GM18502 (cell line): ENCODE measurements around the gene SLC35F1.
A peak's percentile ranks its signal among the peaks of the same experiment; 100 is the strongest.

Experiments used
- ATAC-seq: cut with Tn5 transposase; IDR thresholded peaks from one replicate; pipeline ENCODE4 v1.9.1; 2021; ENCODE audit warnings: mild to moderate bottlenecking; ENCODE audit not compliant: unreplicated experiment, poor library complexity

SLC35F1 gene

DNA sequence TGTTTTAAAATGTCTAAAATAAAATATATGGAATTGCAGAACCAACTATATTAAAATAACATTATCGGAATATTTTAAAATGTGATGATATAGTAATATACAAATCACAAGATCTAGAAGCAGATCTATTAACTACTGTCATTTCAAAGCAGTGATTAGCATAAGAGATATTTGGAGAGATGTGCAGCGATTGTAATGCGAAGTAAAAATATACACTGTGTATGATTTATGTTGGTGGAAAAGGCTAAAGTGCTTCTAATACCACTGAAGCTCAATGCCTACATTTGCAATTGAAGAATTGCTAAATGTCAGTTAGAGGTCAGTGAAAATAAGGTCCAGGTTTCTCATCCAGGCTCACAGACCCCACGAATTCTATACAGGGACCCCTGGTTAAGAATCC lies 392.4 kb downstream of the SLC35F1 start:
- ATAC-seq = no peak

DNA sequence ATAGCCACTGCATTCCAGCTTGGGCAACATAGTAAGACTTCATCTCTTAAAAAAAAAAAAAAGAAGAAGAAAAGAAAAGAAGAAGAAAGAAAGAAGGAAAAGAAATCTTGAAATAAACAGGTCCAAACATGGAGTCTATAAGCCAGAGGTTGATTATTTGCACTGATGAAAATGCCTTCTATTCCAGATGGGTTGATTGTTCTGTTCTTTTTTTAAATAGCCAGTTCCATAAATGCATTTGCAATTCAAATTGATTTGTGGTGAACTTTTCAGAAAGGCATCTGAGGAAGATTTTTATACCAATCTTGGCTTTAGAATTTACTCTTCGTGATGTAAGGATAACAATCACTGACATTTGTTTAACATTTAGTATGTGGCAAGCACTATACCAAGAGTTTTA lies 397.3 kb downstream of the SLC35F1 start:
- no peak for ATAC-seq

- no peak for ATAC-seq
Observed at GRCh38 chr6:118305081-118305480, 398.0 kb downstream of the SLC35F1 start.

GRCh38 chr6:118306392-118307238 lies 399.6 kb downstream of the SLC35F1 start:
- ATAC-seq = no peak

GRCh38 chr6:118307581-118307980 lies 400.5 kb downstream of the SLC35F1 start:
- no peak for ATAC-seq

DNA sequence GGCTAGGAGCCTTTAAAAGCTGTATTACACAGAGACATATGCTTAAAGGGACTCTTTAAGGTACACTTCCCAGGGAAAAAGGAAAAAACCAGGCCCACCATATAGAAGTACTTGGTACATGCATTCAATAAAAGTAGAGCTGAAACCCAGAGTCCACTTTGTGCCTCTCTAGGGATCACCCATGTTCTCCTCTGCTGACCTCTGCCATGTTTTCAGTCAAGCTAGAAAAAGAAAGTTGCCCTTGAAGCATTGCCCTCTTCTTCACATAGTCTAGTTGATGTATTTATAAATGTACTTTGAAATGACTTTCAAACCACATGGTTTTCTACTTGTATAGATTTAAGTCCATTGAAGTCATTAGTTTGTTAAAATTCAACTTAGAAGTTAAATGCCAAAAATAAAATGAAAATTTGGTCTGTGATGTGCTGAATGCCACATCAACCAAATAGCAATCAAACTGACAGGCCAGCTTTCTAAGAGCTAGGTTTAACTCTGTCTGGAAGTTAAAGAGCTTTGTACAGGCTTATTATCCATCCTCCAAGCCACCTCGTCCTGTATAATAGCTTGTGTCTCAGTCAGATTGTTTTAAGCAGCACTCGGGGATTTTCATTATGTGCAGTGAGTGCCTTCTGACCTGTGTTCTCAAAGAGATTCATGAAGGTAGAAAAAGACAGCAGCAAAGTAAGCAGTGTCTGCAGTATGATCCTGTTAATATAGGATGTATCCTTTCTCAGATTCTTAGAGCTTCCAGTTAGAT lies 402.5 kb downstream of the SLC35F1 start:
- no peak for ATAC-seq

DNA sequence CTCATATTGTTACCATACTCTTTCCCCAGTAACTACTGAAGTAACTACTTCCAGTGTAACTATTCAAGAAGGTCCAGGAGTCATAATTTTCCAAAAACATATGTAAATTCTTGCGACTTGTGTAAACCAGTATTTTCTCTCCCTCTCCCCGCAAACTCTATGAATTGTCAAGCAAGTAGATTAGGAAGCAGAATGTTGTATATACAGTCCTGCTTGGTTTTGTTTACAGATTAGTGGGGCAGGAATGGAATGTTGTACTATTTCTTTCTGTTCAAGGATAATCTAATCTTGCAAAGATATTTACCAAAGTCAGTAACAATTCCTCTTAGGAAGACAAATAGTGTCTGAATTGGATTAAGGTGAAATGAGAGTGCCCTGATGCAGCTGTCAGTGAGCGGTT lies 406.1 kb downstream of the SLC35F1 start:
- ATAC-seq = no peak

DNA sequence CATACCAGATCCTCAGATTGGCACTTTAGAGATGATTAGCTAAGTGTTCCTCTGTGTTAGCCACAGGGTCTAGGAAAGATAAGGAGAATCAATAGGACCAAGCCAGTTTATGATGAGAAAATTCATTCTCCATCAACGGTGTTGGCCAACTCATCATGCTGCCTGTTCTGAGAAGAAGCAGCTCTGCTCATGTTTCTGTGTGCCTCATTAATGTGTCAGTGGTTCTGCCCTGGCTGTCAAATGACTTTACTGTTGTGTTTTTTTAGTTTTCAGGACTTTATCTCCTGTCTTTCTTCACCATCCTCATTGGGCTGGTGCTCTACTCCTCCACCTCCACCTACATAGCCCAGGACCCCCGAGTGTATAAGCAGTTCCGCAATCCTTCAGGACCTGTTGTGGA lies 406.7 kb downstream of the SLC35F1 start:
- no peak for ATAC-seq

- peak; percentile 50 for ATAC-seq
Observed at GRCh38 chr6:118316796-118317384, 409.8 kb downstream of the SLC35F1 start.

GRCh38 chr6:118317581-118318563 lies 410.8 kb downstream of the SLC35F1 start:
- no peak for ATAC-seq

GRCh38 chr6:118318648-118319047 lies 411.6 kb downstream of the SLC35F1 start:
- ATAC-seq = no peak

DNA sequence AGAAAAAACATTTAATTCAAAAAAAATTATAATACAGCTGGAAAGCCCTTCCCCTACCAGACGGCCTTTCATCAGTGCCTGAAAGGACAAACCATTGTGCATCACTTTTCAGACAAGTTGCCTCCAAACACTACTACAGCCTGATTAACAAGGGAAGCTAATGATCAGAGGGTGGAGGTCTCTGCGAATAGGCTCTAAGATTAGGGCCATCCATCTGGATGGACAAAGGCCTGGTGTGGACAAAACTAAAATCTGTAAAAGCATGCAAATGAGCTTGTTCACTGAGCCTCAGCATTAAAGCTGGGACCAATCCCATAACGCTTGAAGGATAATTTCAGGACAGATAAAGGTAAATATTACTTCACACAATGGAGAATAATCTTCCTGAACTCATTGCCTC lies 412.4 kb downstream of the SLC35F1 start:
- ATAC-seq = no peak

DNA sequence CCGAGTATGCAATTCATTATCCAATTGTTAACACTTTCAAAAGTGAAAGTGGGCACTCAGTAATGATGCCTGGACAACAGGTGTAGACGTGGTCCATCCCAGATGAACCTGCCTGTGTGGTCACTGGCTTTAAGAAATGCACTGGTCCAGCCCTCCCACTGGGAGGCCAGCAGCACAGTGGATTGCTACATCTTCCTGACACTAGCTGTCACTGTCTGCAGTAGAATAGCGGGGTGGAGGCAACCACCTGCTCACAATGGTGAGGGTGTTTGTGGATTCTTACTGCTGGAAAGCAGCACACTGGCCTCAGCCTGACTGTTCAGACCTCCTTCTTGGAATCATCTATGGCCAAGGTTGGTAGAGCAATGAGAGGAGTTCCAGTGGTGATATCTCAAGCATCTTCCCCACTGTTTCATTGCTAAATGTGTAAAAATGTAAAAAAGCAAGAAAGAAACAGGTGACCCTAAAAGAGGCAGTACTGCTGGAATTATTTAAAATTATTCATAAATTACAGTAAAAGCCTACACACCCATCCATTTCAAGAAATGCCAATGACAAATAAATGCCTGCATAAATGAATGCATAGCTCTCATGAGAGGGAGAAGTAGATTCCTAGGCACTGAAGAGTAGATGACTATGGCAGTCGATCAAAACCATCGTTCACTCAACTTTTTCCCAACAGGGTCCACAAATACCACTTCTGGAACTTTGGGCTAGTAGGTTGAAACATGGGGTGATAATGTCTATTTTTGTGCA lies 413.0 kb downstream of the SLC35F1 start:
- ATAC-seq = no peak

DNA sequence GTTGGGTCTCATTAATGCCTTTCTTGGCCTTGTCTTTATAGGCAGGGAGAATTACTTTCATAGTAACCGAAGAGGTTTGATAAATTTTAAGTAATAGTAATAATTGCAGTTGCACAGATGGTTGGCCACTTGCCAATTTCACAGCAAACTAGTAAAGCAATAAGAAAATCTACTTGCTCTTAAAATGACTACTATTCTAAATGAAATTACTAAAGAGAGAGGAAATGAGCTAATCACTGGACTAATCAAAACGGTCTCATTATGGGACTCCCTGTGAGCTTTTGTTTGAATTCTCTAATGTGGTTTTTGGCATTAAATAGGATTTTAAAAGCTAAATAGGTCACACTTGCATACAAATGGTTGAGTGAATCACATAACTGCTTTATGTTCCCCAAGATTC lies 413.6 kb downstream of the SLC35F1 start:
- no peak for ATAC-seq

DNA sequence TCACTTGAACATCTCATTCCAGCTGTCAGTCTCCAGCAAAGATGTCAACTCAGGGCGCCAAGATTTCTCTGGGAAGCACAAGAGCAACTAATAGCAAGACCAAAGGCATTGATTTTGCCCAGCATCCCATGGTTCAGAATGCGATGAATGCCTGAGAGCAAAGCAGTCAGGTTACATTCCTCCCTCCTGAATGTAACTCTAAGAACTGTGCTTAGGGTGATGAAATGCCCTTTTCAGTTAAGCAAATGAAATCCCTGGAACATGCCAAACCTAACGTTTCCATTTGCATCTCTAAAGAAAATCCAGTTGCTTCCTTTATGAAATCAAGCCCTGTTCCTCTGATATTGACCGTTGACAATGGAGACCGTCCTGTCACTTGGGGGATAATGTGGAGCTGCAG lies 417.1 kb downstream of the SLC35F1 start:
- no peak for ATAC-seq

DNA sequence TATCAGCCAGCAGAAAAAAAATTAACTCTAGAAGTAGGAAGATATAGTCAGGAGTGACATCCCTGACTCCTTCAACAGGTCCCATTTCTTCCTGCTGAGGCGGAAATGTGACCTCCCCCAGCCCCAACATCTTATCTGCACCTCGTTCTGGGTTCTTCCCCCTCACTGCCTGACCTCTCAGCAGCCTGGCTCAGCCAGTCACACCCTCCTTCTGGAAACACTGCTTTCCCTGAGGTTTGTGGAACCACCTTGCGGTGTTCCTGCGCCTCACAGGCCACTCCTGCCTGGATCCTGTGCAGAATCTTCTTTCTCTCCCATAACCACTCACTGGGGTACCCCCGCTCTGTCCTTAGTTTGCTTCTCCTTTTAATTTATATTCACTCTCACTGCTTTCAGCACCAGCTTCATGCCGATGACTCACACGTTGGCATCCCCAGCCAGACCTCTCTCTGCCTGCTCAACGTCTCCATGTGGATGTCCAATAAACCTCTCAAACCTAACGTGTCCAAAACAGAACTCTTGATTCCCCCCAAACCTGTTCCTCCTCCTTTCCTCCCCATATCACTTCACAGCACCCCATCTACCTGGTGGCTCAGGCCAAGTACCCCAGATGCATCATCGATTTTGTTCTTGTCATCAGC lies 418.3 kb downstream of the SLC35F1 start:
- ATAC-seq = no peak

DNA sequence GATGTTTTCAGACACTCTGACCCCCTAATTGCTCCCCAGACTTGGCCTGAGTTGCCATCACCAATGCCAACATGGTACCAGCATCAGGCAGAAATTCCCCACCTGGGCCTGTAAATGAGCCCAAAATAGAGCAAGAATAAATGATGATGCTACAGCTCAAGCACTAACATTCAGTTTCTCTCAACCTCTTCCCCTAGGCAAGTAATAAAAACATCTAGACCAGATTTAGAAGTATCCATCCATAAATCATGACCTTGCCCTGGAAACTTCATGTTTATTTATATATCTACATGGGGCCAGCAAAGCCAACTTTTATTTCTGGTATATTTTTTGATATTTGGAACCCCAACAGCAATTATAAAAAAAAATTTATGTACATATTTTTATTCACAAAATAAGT lies 419.6 kb downstream of the SLC35F1 start:
- no peak for ATAC-seq

GRCh38 chr6:118327237-118327636 lies 420.2 kb downstream of the SLC35F1 start:
- ATAC-seq = no peak

DNA sequence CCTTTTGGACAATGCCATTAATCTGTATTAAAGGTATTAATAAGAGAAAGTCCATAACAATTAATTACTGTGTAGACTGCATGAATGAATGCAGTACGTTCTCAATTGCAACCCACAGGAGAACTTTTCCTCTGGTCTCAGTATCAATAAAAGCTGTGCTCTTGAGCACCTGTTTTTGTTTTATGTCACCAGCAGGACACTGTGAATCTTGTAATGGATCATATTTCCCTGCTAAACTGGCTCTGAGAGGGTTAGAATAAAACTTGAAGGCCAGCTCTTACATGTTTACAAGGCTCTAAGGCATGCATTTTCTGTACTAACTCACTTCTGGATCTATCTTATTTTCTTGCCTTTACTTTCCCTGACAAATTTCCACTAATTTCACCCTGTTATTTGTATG lies 426.7 kb downstream of the SLC35F1 start:
- no peak for ATAC-seq
